GM12872 (cell line): ENCODE measurements around the gene AP1G2.

Experiments used
- TF ChIP-seq, protein P1 (sequence below): IDR thresholded peaks from 3 replicates; pipeline ENCODE4 v1.5.1; 2011; ENCODE audit warnings: low read depth, mild to moderate bottlenecking, low read length, moderate library complexity; ENCODE audit not compliant: insufficient read depth

AP1G2 gene

DNA sequence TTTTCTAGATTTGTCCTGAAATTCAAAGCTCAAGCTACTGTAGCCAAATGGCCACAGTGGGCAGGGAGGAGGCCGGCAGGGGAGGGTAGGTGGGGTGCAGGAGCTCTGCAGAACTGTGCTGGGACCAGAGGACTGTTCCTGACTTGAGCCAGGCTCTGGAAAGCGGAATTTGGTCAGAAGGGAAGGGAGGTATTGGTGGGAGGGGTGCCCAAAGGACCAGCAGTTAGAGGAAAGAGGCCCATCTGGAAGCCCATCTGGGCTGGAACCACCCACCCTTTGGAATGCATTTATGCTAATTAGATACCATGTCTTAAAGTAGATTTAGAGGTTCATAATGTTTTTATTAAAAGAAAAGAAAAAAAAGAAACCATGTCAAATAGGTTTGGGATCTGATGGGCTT is 35.5 kb upstream of the AP1G2 start:
- TF ChIP-seq, protein P1, sequence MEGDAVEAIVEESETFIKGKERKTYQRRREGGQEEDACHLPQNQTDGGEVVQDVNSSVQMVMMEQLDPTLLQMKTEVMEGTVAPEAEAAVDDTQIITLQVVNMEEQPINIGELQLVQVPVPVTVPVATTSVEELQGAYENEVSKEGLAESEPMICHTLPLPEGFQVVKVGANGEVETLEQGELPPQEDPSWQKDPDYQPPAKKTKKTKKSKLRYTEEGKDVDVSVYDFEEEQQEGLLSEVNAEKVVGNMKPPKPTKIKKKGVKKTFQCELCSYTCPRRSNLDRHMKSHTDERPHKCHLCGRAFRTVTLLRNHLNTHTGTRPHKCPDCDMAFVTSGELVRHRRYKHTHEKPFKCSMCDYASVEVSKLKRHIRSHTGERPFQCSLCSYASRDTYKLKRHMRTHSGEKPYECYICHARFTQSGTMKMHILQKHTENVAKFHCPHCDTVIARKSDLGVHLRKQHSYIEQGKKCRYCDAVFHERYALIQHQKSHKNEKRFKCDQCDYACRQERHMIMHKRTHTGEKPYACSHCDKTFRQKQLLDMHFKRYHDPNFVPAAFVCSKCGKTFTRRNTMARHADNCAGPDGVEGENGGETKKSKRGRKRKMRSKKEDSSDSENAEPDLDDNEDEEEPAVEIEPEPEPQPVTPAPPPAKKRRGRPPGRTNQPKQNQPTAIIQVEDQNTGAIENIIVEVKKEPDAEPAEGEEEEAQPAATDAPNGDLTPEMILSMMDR = no peak

DNA sequence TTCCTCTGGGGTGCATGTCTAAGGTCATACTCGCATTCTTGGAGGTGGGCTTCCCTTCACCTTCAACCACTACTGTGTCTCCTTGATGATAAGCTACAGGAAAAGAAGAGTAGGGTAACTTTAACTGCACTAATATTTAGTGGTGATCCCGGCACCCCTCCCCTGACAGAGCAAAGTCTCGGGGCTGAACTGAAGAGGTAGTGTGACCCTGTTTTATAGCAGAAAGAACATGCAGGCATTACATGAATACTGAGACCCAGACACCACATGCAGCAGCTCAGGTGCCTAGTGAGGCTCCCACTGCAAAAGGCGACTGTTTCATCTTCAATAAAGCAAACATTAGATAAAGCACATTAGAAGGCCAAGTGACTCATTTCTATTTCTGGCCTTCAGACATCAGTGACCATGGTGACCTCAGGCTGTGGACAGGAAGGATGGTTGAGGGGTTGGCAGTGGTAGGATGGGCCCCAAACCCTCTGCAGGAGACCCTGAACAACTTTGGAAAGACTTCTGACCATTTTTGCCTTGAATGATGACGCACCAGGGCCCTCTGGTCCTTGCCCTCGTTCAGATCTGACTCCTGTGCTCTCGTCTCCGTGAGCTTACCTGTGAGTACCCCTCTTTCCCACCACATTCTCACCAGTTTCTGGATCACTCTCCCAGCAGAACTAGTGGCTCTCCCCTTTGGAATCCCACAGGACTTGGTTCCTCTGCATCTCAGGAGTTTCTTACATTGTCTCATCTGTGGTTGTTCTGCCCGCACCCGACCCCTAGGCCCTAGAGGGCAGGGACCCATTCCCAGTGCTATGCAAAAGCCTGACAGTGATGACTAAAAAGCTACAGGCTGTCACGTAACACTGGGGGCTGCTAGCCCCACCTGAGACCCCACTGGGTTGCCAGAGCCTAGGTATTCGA is 34.8 kb upstream of the AP1G2 start:
- TF ChIP-seq, protein P1 = no peak

DNA sequence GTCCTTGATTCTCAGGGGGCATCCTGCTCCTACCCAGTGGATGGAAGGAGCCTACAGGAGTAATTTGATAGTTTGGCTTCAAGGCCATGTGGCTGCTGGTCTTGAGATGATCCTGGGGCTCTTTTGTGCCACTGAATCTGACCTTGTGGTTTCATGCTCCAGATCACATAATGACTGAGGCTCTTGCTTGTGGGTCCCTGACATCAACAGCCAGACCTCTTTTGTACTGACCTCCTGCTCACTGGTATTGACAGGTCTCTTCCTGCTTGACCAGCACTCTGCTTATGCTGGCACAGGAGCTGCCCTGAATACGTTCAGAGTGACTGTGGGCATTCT is 34.2 kb upstream of the AP1G2 start:
- TF ChIP-seq, protein P1 = no peak

DNA sequence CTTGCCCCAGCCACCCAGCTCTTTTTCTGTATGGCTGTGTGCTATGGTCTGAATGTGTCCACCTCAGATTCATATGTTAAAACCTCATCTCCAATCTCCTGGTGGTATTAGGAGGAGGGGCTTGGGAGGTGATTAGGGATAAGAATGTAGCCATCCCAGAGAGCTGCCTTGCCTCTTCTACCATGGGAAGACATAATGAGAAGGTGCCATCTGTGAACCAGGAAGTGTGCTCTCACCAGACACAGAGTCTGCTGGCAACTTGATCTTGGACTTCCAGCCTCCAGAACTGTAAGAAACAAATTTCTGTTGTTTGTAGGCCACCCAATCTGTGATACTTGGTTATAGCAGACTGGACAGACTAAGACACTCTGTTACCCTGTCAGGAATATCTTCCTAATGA is 33.8 kb upstream of the AP1G2 start:
- TF ChIP-seq, protein P1 = no peak

DNA sequence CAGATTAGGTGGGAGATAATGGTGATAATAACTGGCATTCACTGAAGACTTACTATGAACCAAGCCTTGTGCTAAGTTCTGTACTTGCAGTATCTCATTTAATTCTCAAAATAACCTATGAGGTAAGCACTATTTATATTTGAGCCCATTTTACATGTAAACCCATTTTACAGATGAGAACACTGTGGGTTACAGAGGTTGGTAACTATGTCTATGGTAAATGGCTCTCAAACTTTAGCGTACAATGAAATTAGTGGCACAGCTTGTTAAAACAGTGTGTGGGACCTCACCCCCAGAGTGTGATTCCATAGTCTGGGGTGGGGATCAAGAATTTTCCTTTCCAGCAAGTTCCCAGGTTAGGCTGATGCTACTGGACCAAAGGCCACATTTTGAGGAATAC is 33.2 kb upstream of the AP1G2 start:
- TF ChIP-seq, protein P1 = no peak

DNA sequence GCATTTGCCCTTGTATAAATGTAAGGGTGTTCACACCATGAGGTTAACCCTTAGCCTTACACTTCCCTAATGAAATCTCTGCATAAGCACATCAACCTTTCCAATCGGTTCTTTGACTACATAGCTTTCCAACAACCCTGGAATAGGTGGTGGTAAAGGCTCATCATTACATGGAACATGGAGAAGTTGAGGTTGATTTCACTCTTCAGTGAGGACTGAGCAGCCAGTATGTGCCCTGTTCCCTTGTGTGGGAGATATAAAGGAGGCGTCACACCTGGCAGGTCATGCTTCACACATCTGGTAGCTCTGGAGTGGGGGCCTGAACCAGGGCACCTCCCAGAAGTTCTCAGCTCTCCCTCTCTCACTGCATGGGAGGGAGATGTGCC is 32.7 kb upstream of the AP1G2 start:
- TF ChIP-seq, protein P1 = no peak

DNA sequence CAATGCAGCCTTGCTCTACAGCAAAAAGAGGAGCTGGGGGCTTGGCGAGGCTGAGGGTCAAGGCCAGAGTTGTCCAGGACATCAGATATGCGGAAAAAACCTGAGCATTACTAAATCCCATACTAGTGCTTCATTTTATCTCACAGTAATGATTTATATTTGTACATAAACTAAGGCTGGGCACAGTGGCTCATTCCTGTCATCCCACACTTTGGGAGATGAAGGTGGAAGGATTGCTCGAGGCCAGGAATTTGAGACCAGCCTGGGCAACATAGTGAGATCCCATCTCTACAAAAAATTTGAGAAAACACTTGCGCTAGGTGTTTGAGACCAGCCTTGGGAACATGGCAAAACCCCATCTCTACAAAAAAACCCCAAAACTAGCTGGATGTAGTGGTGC is 22.6 kb upstream of the AP1G2 start:
- TF ChIP-seq, protein P1 = no peak
